Spleen (tissue), 11 donors: Measurements from ENCODE around the gene CYP11A1. TPM values are rescaled to one million over a fixed set of nuclear protein-coding genes. Genes with fewer than 3 reads are reported as not detected.

ENCODE experiments used
- DNase-seq: peaks from one replicate; pipeline ENCODE4 v3.0.0-alpha.2; 2020
- H3K27ac ChIP-seq, 8 donors: fragments of 200-600 bp; sonication (generic) in 7 of 8; 1 replicate in 4 of 8; 2 replicates in 4 of 8; pipeline versions ENCODE4 v1.5.0 to v1.8.0; 2016 to 2021; ENCODE audit warnings: inconsistent platforms in 4 of 8, mild to moderate bottlenecking in 4 of 8, moderate library complexity in 1 of 8
- H3K27me3 ChIP-seq, 7 donors: fragments of 200-600 bp; sonication (generic) in 6 of 7; replicated peaks in 1 of 7; 1 replicate in 4 of 7; 2 replicates in 3 of 7; pipeline versions ENCODE4 v1.5.0 to v1.8.0; 2016 to 2021; ENCODE audit warnings: inconsistent platforms in 3 of 7, mild to moderate bottlenecking in 1 of 7
- H3K36me3 ChIP-seq, 6 donors: fragments of 200-600 bp; sonication (generic) in 5 of 6; 1 replicate in 4 of 6; 2 replicates in 2 of 6; pipeline versions ENCODE4 v1.5.0 to v1.8.0; 2016 to 2021; ENCODE audit warnings: inconsistent platforms in 2 of 6
- H3K4me1 ChIP-seq, 6 donors: fragments of 200-600 bp; sonication (generic) in 5 of 6; 1 replicate in 3 of 6; 2 replicates in 3 of 6; pipeline versions ENCODE4 v1.5.0 to v1.8.0; 2016 to 2021; ENCODE audit warnings: inconsistent platforms in 3 of 6
- H3K4me3 ChIP-seq, 8 donors: fragments of 200-600 bp; sonication (generic) in 7 of 8; 1 replicate in 4 of 8; 2 replicates in 4 of 8; pipeline versions ENCODE4 v1.5.0 to v1.8.0; 2016 to 2021; ENCODE audit warnings: inconsistent platforms in 4 of 8, mild to moderate bottlenecking in 4 of 8, moderate library complexity in 2 of 8
- H3K9me3 ChIP-seq, 8 donors: fragments of 200-600 bp; sonication (generic) in 7 of 8; 1 replicate in 4 of 8; 2 replicates in 4 of 8; pipeline versions ENCODE4 v1.5.0 to v1.8.0; 2016 to 2021; ENCODE audit warnings: inconsistent platforms in 4 of 8
- POLR2A ChIP-seq, 3 donors: fragments of 450-650 bp; IDR thresholded peaks; one replicate each; pipeline ENCODE4 v1.5.1; 2017; ENCODE audit warnings: antibody characterized with exemption in 3 of 3, mild to moderate bottlenecking in 1 of 3
- POLR2AphosphoS5 ChIP-seq, 3 donors: sonication (generic); formaldehyde crosslinking; IDR thresholded peaks; one replicate each; pipeline ENCODE4 v1.5.1; 2017; ENCODE audit warnings: antibody characterized with exemption in 3 of 3
- WGBS, 5 donors: extraction: QIAGEN DNeasy Blood & Tissue Kit in 3 of 5; methylation state at CpG; one replicate each; pipeline versions ENCODE4 v1.1.5 to v1.1.7; 2013 to 2018; 5-methylcytosine and 5-hydroxymethylcytosine counted together
- intact Hi-C: fragments of 100-400 bp; cut with DNase I; formaldehyde crosslinking; loops from one replicate; pipeline ENCODE4 v1.15.0; 2023; ENCODE audit warnings: low total_unique reads
- polyA plus RNA-seq, 3 donors: library from polyadenylated mRNA; stranded (reverse); fragments of 200-250 nt; gene quantifications; one replicate each; pipeline ENCODE4 v1.2.1, GENCODE V29; 2013
- total RNA-seq, 7 donors: library from RNA; depleted of rRNA in 3 of 7; stranded (reverse); fragments of >200 nt in 3 of 7; fragmentation: NEBNext Ultra II Directional in 4 of 7; extraction: Animal tissue kit (Norgen Biotek cat#: 25700) in 4 of 7; gene quantifications; one replicate each; pipeline versions ENCODE4 v1.1.0 to v1.2.1, GENCODE V29; 2016 to 2021
- TF ChIP-seq, protein P1 (sequence below), 11 experiments: fragments of 200-600 bp in 7 of 11; fragments of 450-650 bp in 4 of 11; sonication (generic) in 4 of 11; IDR thresholded peaks in 8 of 11; conservative IDR thresholded peaks in 3 of 11; 1 replicate in 7 of 11; 2 replicates in 4 of 11; pipeline versions ENCODE4 v1.4.0 to v1.8.0; 2016 to 2021; ENCODE audit warnings: antibody characterized with exemption in 11 of 11, inconsistent platforms in 4 of 11, mild to moderate bottlenecking in 1 of 11
- donor health status: healthy with polysubstance abuse.
- donor health status: DM: no; HTN: no; CAD: no; lungs with moderate emphysema.
- donor health status: DM: no; HTN: no; CAD: no.
- donor health status: Bipolar disorder and iron deficiency.
- donor health status: healthy.
- donor health status: DM: no; HTN: no; CAD: no.
- donor health status: DM: yes; HTN: yes; CAD: no.

Gene CYP11A1
- total and polyA plus RNA-seq, 10 donors, result 1.6 to 14.3 (median 4.9) TPM

DNA sequence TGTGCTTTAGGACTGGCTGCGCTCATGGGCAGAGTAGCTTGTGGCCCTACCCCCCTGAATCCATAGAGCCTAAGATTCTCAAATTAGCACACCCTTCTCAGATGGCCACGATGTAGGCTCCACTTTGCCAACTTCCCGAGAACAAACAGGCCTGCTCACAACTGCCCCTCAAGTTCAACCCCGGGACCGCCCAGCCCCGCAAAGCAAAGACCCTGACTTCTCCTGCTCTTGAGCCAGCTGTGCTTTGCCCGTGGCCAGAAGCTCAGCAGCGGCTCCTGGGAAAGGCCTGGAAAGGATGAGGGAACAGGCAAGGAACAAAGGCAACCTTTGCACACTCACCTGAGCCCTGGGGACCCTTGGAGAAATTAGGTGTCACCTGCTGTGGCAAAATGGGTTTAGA is 32.0 kb downstream of the CYP11A1 start:
- Histone ChIP-seq H3K4me3 (no peak overlapping the region), H3K9me3 (no peaks in the 10 kb centered on the region), H3K4me1 (no peaks in the 10 kb centered on the region), H3K36me3 (no peaks in the 10 kb centered on the region), H3K27ac (no peak overlapping the region), H3K27me3 (no peaks in the 10 kb centered on the region)
- DNase-seq, result no peak
- WGBS, 5 donors, result 83 to 91% (median 90%) methylated on average over 2 to 8 of the region's 8 CpGs
- TF ChIP-seq POLR2A (IDR thresholded peaks at IDR 0.05) (no peak), POLR2AphosphoS5 (IDR thresholded peaks at IDR 0.05) (no peak)
- TF ChIP-seq, protein P1, sequence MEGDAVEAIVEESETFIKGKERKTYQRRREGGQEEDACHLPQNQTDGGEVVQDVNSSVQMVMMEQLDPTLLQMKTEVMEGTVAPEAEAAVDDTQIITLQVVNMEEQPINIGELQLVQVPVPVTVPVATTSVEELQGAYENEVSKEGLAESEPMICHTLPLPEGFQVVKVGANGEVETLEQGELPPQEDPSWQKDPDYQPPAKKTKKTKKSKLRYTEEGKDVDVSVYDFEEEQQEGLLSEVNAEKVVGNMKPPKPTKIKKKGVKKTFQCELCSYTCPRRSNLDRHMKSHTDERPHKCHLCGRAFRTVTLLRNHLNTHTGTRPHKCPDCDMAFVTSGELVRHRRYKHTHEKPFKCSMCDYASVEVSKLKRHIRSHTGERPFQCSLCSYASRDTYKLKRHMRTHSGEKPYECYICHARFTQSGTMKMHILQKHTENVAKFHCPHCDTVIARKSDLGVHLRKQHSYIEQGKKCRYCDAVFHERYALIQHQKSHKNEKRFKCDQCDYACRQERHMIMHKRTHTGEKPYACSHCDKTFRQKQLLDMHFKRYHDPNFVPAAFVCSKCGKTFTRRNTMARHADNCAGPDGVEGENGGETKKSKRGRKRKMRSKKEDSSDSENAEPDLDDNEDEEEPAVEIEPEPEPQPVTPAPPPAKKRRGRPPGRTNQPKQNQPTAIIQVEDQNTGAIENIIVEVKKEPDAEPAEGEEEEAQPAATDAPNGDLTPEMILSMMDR (IDR thresholded peaks at IDR 0.05 in 8 of 11, conservative IDR thresholded peaks at IDR 0.05 in 3 of 11), result no peak
- intact Hi-C loops, result no loop called here

DNA sequence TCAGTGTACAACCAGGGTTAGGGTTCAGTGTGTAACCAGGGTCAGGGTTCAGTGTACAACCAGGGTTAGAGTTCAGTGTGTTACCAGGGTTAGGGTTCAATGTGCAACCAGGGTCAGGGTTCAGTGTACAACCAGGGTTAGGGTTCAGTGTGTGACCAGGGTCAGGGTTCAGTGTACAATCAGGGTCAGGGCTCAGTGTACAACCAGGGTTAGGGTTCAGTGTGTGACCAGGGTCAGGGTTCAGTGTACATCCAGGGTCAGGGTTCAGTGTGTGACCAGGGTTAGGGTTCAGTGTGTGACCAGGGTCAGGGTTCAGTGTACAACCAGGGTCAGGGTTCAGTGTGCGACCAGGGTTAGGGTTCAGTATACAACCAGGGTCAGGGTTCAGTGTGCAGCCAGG is 33.3 kb downstream of the CYP11A1 start:
- H3K36me3 ChIP-seq, result no peaks in the 10 kb centered on the region
- no peaks in the 10 kb centered on the region for H3K27me3 ChIP-seq
- intact Hi-C loops, result no loop called here
- no peak overlapping the region for H3K4me3 ChIP-seq
- DNase-seq, result peak; percentile 5
- no peaks in the 10 kb centered on the region for H3K4me1 ChIP-seq
- H3K27ac ChIP-seq, result no peak overlapping the region
- no peaks in the 10 kb centered on the region for H3K9me3 ChIP-seq
- no peak for TF ChIP-seq POLR2A (IDR thresholded peaks at IDR 0.05)
- TF ChIP-seq POLR2AphosphoS5 (IDR thresholded peaks at IDR 0.05), result no peak
- TF ChIP-seq, protein P1 (IDR thresholded peaks at IDR 0.05 in 8 of 11, conservative IDR thresholded peaks at IDR 0.05 in 3 of 11), result no peak
- 83 to 100% (median 92%) methylated on average over 1 of the region's 1 CpG for WGBS, 5 donors

DNA sequence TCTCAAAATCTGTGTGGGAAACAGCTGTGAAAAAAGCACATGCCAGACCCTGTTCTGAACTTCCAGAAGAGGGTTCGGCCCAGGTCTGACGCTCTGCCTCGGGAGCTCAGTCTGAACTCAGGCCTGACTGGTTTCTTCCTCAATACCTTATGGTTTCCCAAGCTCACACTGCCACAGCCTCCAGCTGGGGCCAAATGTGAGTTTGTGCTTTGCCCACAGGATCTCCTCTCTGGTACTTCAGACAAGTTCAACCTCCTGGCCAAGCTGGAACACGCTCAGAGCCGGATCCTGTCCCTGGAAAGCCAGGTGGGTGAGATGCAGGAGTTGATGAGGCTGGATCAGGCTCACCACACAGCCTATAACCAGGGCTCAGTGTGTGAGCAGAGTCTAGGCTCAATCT is 33.8 kb downstream of the CYP11A1 start:
- intact Hi-C loops, result no loop called here
- peak; percentile 29 for DNase-seq
- TF ChIP-seq, protein P1 (IDR thresholded peaks at IDR 0.05 in 8 of 11, conservative IDR thresholded peaks at IDR 0.05 in 3 of 11), result no peak
- no peak for TF ChIP-seq POLR2AphosphoS5 (IDR thresholded peaks at IDR 0.05)

DNA sequence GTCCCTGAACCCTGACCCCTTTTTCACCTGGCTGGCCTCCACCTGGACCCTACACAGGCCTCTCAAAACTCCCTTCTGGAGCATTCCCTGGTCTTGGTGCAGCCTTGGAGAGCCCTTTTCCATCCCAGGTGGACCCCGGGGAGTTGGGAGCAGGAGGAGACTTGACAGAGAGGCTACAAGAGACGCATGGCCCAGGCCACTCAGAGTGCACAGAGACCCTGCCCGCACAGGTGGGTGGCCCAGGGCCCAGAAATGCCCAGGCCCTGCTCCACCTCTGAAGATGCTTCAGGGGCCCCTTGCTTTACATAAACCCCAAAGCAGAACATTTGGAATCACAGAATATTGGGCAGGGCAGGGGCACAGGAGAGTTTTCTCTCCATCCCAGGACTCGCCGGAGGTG is 34.4 kb downstream of the CYP11A1 start:
- WGBS, 5 donors, result 89 to 96% (median 93%) methylated on average over 4 to 5 of the region's 5 CpGs
- intact Hi-C loops, result no loop called here
- Histone ChIP-seq H3K27me3 (no peaks in the 10 kb centered on the region), H3K4me3 (no peak overlapping the region), H3K9me3 (no peaks in the 10 kb centered on the region), H3K4me1 (no peaks in the 10 kb centered on the region), H3K36me3 (no peaks in the 10 kb centered on the region), H3K27ac (no peak overlapping the region)
- peak; percentile 49 for DNase-seq
- TF ChIP-seq POLR2AphosphoS5 (IDR thresholded peaks at IDR 0.05) (no peak), POLR2A (IDR thresholded peaks at IDR 0.05) (no peak)
- TF ChIP-seq, protein P1 (IDR thresholded peaks at IDR 0.05 in 8 of 11, conservative IDR thresholded peaks at IDR 0.05 in 3 of 11), result no peak

More for the DNA sequence above, 33.8 kb downstream of the CYP11A1 start:
- no peak overlapping the region for H3K27ac ChIP-seq
- H3K4me3 ChIP-seq, result no peak overlapping the region
- no peaks in the 10 kb centered on the region for H3K36me3 ChIP-seq
- no peaks in the 10 kb centered on the region for H3K9me3 ChIP-seq
- WGBS, 5 donors, result 80 to 91% (median 89%) methylated on average over 4 to 5 of the region's 5 CpGs
- no peaks in the 10 kb centered on the region for H3K4me1 ChIP-seq
- no peaks in the 10 kb centered on the region for H3K27me3 ChIP-seq
